GM19035 (cell line): Measurements from ENCODE around the gene ST3GAL2.

Experiments
- ATAC-seq: cut with Tn5 transposase; IDR thresholded peaks from one replicate; pipeline ENCODE4 v1.9.1; 2021; ENCODE audit not compliant: unreplicated experiment

ST3GAL2 gene, protein sequence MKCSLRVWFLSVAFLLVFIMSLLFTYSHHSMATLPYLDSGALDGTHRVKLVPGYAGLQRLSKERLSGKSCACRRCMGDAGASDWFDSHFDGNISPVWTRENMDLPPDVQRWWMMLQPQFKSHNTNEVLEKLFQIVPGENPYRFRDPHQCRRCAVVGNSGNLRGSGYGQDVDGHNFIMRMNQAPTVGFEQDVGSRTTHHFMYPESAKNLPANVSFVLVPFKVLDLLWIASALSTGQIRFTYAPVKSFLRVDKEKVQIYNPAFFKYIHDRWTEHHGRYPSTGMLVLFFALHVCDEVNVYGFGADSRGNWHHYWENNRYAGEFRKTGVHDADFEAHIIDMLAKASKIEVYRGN

DNA sequence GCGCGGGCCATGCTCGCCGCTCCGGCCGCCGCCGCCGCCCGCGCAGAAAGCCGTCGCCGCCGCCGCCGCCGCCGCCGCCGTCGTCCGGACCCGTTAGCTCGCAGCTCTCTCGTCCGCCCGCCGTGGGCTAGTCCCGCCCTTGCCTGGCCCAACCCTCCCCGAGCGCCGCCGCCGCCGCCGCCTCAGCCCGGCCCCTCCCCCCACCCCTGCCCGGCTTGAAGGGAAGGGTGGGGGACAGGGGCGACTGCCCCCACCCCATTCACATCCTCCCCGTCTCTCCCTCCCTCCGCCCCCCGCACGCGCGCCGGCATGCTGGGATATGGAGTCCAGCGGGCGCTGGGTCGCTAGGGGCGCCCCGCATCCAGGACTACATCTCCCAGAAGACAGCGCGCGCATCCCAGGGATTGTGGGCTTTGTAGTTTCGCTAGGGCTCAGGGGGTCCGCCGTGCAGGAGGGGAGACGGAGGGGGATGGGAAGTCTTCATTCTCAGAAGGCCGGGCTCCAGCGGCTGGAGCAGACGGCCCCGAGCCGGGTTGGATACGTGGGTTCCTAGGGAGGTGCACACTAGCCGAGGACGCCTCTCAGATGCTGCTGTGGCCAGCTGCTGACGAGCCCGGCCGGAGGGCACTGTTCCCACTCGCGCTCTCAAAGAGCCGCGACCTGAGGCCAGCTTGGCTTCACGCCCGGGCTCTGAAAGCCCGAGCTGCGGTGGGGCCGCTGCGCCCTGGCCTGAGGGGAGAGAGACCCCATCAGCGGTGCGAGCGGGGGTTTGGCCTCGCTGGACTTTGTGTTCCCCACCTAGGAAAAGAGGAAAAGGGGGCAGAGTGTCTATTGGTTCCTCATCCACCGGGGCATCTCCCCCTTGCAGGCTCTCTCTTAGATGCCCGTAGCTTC is at the start of gene ST3GAL2:
Gene ST3GAL2 (minus strand): TSS at position 132 of the 894 bp plus-strand sequence. CDS start 40,570 bp downstream, outside the sequence.
- ATAC-seq: peak; percentile 83

GRCh38 chr16:70484867-70485266 is 46.0 kb upstream of the ST3GAL2 start:
- no peak for ATAC-seq

DNA sequence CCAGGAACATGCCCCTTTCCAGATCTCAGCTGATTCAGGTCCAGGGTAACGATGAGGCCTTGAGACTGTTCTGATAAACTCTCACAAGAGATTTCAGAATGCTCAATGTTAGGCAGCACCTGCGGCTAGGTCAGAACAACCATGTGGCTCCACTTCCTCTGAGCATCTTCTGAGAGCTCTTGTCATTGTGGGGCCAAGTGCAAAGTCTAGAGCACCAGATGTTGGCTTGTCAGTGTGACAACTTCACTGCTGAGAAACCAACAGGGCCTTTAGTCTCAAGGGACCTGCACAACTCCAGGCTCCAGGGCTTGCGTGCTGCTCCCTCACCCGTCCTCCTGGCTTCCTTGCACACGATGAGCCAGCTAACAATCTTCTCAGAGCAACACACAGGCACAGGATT is 44.5 kb upstream of the ST3GAL2 start:
- ATAC-seq: no peak

GRCh38 chr16:70482624-70483023 is 43.7 kb upstream of the ST3GAL2 start:
- no peak for ATAC-seq

GRCh38 chr16:70481929-70482536 is 43.1 kb upstream of the ST3GAL2 start:
- no peak for ATAC-seq

GRCh38 chr16:70480127-70481105 is 41.5 kb upstream of the ST3GAL2 start:
- no peak for ATAC-seq

DNA sequence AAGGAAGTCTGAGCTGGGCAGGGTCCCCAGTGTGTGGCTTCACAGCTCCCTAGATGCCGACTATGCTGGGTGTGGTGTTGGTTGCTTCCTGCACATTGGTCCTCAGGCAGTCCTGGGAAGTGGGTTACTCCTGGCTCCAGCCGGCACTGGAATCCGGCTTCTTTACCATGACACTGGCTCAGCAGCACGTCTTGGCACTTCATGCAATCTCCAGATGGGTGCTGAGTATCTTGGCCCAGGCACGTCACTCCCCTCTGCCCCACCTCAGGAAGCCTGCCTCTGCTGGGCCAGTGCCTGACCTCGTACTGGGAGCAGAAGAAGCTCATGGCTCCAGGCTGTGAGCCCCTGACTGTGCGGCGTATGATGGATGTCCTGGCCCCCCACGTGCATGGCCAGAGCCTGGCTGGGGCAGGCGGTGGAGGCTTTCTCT is 40.0 kb upstream of the ST3GAL2 start:
- ATAC-seq: no peak

GRCh38 chr16:70478169-70478568 is 39.3 kb upstream of the ST3GAL2 start:
- no peak for ATAC-seq

DNA sequence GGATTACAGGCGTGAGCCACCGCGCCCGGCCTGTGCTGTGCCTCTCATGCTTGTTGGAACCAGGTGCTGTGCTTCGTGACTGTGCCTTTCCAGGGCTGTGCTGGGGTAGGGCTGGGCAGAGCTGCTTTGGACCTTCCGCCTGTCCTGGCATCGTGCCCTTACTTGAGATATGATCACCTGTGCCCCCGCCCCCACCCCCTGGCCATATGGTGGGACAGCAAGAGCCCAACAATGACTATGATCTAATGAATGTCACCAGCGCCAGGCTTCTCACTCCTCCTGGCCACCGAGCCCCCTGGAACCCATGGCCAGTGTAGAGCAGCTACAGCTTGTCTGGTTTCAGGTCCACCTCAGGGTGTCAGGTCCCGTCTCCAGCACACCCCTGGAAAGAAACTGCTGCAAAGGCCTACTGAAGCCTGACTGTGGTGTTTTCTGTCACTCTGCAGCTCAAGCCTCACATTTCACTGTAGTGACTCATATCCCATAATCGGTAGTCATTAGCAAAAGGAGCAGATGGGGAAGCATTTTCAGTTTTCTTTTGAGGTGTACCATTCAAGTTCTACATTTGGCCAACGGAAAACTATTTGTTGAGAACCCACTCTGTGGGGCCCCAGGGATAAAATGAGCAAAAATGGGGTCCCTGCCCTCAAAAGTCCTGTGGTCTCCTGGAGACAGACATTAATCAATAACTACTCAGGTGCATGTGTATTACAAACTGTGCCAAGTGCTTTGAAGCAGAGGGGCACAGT is 37.5 kb upstream of the ST3GAL2 start:
- ATAC-seq: peak; percentile 85

- no peak for ATAC-seq
Observed at GRCh38 chr16:70475054-70475871, 36.4 kb upstream of the ST3GAL2 start.

- no peak for ATAC-seq
Observed at GRCh38 chr16:70474320-70475053, 35.6 kb upstream of the ST3GAL2 start.

DNA sequence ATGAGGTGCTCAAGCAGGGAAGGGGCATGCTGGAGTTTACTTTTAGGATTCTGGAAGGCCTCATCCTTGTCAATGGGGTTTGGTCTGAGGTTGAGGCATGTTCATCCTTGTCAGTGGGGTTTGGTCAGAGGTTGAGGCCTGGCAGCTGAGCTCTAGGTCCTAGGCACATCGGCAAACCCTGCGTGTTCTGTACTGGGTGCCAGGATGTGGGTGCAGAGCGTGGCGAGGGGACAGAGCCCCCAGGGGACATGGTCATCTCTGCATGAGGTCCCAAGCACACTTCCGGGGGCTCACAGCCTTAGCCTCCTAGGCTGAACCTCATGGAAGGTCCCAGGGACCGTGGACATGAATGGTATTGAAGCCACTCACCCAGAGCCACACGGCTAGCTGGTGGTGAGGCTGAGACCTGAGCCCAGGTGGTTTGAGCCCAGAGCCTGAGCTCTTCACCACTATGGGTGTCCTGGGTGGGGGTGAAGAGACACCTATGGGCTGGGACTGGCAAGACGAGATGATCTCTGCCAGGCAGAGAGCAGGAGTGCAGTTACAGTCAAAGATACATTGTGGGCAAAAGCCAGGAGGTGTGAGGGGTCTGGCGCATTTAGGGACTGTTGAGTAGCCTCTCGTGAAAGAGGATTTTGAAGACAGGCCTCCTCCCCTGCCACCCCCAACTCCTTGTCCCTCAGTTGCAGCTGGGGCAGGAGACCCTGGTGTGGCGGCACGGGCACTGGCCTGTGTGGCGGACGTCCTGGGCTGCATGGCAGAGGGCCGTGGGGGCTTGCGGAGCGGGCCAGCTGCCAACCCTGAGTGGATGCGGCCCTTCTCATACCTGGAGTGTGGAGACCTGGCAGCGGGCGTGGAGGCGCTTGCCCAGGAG is 34.8 kb upstream of the ST3GAL2 start:
- ATAC-seq: no peak

DNA sequence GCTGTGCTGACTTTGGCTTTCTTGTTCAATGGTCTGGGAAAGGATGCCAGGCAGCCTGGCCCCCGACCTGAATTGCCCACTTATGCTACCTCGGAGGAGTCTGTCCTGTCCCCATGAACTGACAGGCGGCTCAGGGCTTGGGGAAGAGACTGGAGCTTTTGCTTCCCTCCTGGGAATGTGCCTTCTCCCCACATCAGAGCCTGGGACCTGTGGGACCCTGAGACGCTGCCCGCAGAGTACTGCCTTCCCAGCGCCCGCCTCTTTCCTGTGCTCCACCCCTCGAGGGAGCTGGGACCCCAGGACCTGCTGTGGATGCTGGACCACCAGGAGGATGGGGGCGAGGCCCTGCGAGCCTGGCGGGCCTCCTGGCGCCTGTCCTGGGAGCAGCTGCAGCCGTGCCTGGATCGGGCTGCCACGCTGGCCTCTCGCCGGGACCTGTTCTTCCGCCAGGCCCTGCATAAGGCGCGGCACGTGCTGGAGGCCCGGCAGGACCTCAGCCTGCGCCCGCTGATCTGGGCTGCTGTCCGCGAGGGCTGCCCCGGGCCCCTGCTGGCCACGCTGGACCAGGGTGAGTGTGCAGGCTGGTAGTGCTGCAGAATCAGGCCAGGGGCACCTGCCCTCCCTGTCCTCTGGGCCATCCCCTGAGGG is 34.0 kb upstream of the ST3GAL2 start:
- no peak for ATAC-seq

DNA sequence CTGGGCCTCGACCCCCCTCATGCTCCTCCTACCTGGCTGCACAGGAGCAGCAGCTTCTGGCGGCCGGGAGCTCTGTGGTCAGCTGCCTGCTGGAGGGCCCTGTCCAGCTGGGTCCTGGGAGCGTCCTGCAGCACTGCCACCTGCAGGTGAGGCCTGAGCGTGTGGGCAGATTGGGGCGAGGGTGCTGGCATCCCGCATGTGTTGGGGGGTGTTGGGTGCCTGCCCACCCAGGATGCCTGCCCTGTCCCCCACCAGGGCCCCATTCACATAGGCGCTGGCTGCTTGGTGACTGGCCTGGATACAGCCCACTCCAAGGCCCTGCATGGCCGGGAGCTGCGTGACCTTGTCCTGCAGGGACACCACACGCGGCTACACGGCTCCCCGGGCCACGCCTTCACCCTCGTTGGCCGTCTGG is 32.0 kb upstream of the ST3GAL2 start:
- ATAC-seq: no peak

DNA sequence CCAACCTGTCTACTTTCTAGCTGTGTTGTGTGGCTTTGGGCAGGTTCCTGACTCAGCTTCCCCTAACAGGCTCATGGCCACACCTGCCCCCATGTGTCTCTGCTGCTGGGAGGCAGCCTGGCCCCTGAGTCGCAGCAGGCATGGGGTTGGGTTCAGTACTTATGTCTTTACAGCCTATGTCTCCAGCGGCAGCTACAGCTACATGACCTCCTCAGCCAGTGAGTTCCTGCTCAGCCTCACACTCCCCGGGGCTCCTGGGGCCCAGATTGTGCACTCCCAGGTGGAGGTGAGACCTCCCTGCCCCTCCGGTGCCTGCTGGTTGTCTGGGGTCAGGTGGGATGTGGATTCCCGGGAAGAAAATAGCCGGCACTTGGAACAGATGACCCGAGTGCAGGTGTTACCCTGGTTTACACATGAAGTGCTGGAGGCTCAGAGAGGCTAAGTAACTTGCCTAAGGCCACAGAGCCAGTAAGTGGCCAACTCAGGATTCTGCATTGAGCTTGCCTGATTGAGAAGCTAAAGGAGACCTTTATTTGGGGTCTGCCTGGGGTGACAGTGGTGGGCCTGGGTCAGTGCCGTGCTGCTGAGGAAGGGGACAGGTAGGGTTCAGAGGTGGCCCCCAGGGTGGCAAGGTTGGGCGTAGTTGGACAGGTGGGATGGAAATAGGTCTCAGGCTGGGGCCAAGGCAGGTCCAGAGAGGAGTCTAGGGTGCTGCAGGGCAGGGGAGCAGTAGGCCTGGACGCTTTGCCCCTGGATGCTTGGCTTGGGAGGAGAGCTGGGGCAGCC is 31.4 kb upstream of the ST3GAL2 start:
- ATAC-seq: no peak
